Osteoblast (primary cell): ENCODE measurements around the gene INHBB. TPM values are rescaled to one million over a fixed set of nuclear protein-coding genes. Genes with fewer than 3 reads are reported as not detected.

Experiments used
- DNase-seq: peaks from one replicate; pipeline ENCODE4 v3.0.0; 2011; ENCODE audit warnings: low spot score, mixed read lengths; ENCODE audit not compliant: insufficient read length; ENCODE audit errors: missing footprints
- H2AFZ ChIP-seq: 2 replicates; pipeline ENCODE4 v1.6.0; 2011; ENCODE audit warnings: mild to moderate bottlenecking, low read length
- H3K27ac ChIP-seq: 2 replicates; pipeline ENCODE4 v1.5.1; 2011; ENCODE audit warnings: mild to moderate bottlenecking, low read depth, low read length, moderate library complexity
- H3K27me3 ChIP-seq: 2 replicates; pipeline ENCODE4 v1.6.0; 2012; ENCODE audit warnings: mild to moderate bottlenecking, control low read depth, inconsistent platforms, low read length, moderate library complexity; ENCODE audit not compliant: insufficient read depth
- H3K36me3 ChIP-seq: 2 replicates; pipeline ENCODE4 v1.5.1; 2011; ENCODE audit warnings: mild to moderate bottlenecking, low read length, control low read depth, moderate library complexity; ENCODE audit not compliant: insufficient read depth
- H3K4me1 ChIP-seq: 2 replicates; pipeline ENCODE4 v1.5.1; 2011; ENCODE audit warnings: mild to moderate bottlenecking, low read length, control low read depth, moderate library complexity; ENCODE audit not compliant: insufficient read depth
- H3K4me2 ChIP-seq: 2 replicates; pipeline ENCODE4 v1.6.0; 2011; ENCODE audit warnings: mild to moderate bottlenecking, low read length; ENCODE audit not compliant: insufficient read depth
- H3K4me3 ChIP-seq: fragments of 200-600 bp; sonication (generic); 3 replicates; pipeline ENCODE4 v1.5.1; 2012; ENCODE audit warnings: mild to moderate bottlenecking, low read length, inconsistent platforms; ENCODE audit not compliant: insufficient read depth
- H3K79me2 ChIP-seq: 2 replicates; pipeline ENCODE4 v1.6.0; 2012; ENCODE audit warnings: mild to moderate bottlenecking, low read length, control low read depth, inconsistent platforms; ENCODE audit not compliant: insufficient read depth
- H3K9me3 ChIP-seq: 2 replicates; pipeline ENCODE4 v1.5.1; 2011; ENCODE audit warnings: low read depth, low read length, control low read depth
- H4K20me1 ChIP-seq: 2 replicates; pipeline ENCODE4 v1.6.0; 2012; ENCODE audit warnings: mild to moderate bottlenecking, low read length, control low read depth; ENCODE audit not compliant: insufficient read depth
- total RNA-seq: library from RNA; depleted of rRNA; stranded (reverse); fragments of >200 nt; gene quantifications from 2 replicates; pipeline ENCODE4 v1.2.3, GENCODE V29; 2012
- TF ChIP-seq, protein P1 (sequence below): IDR thresholded peaks from 2 replicates; pipeline ENCODE4 v1.5.1; 2011; ENCODE audit warnings: mild to moderate bottlenecking, low read depth, low read length, moderate library complexity; ENCODE audit errors: extremely low read depth

Gene INHBB
- total RNA-seq, 1 donor, result under 0.01 TPM

DNA sequence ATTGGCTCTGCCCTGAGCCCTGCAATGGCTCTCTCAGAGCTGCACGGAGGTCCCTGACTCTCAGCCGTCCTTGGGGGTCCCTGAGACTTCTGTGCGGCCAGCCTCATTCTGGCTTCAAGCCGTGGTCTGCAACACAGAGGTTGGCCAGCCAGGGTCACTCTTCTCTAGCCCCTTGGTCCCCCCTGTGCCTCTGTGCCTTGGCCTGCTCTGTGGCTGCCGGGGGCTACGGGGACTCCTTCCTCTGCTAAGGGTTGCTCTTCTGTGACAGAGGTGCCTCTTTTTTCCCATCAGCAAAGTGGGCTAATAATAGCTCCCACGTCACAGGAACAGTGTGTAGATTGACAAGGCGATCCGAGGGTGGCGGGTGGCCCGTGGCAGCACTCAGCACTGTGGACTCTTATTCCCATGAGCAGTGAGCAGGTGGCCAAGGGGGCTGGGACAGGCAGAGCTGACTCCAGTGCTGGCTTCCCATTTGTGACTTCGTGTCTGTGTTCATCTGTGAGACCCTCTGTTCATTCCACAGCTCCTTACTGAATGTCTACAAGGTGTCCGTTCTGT lies 19.4 kb downstream of the INHBB start:
- Histone ChIP-seq H3K4me3 (no peak overlapping the region), H3K4me2 (no peak overlapping the region), H3K27ac (no peak overlapping the region), H3K79me2 (no peaks in the 10 kb centered on the region), H4K20me1 (no peaks in the 10 kb centered on the region), H3K9me3 (no peaks in the 10 kb centered on the region), H3K36me3 (no peaks in the 10 kb centered on the region), H3K4me1 (peaks cover 10% of the 10 kb centered on the region), H3K27me3 (no peaks in the 10 kb centered on the region), H2AFZ (no peak overlapping the region)
- TF ChIP-seq, protein P1, sequence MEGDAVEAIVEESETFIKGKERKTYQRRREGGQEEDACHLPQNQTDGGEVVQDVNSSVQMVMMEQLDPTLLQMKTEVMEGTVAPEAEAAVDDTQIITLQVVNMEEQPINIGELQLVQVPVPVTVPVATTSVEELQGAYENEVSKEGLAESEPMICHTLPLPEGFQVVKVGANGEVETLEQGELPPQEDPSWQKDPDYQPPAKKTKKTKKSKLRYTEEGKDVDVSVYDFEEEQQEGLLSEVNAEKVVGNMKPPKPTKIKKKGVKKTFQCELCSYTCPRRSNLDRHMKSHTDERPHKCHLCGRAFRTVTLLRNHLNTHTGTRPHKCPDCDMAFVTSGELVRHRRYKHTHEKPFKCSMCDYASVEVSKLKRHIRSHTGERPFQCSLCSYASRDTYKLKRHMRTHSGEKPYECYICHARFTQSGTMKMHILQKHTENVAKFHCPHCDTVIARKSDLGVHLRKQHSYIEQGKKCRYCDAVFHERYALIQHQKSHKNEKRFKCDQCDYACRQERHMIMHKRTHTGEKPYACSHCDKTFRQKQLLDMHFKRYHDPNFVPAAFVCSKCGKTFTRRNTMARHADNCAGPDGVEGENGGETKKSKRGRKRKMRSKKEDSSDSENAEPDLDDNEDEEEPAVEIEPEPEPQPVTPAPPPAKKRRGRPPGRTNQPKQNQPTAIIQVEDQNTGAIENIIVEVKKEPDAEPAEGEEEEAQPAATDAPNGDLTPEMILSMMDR, result no peak
- DNase-seq, result peak; percentile 50

DNA sequence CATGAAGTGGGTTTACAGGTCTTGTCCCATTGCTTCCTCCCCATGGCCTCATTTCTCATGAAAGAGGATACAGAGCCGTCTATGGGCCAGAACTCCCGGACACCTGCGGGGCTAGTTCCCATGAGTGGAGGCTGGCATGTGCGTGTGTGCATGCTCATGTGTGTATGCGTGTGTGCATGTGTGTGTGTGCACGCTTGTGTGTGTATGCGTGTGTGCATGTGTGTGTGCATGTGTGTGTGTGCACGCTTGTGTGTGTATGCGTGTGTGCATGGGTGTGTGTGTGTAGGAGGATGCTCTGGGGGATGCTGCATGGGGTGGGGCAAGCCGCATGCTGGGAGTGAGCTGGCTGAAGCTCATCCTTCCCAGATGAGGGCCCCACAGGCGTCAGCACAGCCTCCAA lies 20.8 kb downstream of the INHBB start:
- no peak for DNase-seq
- H3K4me1 ChIP-seq, result peaks cover 10% of the 10 kb centered on the region
- H3K36me3 ChIP-seq, result no peaks in the 10 kb centered on the region

DNA sequence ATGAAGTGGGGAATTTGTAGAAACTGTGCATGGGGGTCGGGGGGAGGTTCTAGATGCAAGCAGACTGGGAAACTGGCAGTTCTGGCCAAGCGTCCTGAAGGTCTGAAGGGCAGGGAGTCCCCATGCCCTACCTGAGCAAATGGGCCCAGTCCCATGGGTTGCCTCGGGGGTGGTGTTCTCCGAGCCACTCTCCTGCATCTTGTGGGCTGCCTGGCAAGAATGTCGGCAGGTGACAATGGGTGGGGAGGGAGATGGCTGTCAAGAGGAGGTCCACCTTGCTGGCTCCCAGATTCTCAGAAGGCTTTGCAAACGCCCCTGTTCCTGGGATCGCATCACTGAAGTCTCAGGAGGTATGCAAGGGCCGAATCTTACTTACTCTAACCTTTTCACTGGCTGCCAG lies 21.3 kb downstream of the INHBB start:
- H3K27ac ChIP-seq, result no peak overlapping the region
- no peaks in the 10 kb centered on the region for H3K36me3 ChIP-seq
- no peak overlapping the region for H3K4me3 ChIP-seq
- H3K27me3 ChIP-seq, result no peaks in the 10 kb centered on the region
- H2AFZ ChIP-seq, result peak overlapping the region; percentile 47
- TF ChIP-seq, protein P1, result no peak
- H3K4me2 ChIP-seq, result peak overlapping the region; percentile 39
- H3K79me2 ChIP-seq, result no peaks in the 10 kb centered on the region
- no peaks in the 10 kb centered on the region for H3K9me3 ChIP-seq
- DNase-seq, result no peak
- peaks cover 10% of the 10 kb centered on the region for H3K4me1 ChIP-seq
- H4K20me1 ChIP-seq, result no peaks in the 10 kb centered on the region

More for the DNA sequence above, 20.8 kb downstream of the INHBB start:
- no peaks in the 10 kb centered on the region for H4K20me1 ChIP-seq
- no peak overlapping the region for H3K4me2 ChIP-seq
- no peaks in the 10 kb centered on the region for H3K79me2 ChIP-seq
- TF ChIP-seq, protein P1, result no peak
- H3K4me3 ChIP-seq, result no peak overlapping the region
- H2AFZ ChIP-seq, result no peak overlapping the region
- no peak overlapping the region for H3K27ac ChIP-seq
- no peaks in the 10 kb centered on the region for H3K27me3 ChIP-seq
- H3K9me3 ChIP-seq, result no peaks in the 10 kb centered on the region

DNA sequence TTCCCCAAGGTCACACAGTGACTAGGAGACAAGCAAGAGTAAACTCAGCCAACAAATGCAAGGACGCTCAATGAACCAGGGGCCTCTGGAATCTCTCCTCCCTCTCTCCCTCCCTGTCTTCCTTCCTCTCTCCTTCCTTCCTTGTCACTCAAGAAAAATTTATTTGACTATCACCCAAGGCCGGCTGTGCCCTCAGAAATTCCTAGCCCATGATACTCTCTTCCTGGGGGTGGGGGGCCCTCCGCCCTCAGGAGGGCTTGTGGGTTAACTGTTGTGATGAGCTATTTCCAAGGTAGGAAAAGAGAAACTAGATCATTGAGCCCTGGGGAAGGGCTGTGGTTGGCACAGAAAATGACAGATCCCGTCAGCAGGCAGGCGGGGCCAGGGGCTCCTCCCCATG lies 21.7 kb downstream of the INHBB start:
- H3K4me1 ChIP-seq, result peaks cover 10% of the 10 kb centered on the region
- H4K20me1 ChIP-seq, result no peaks in the 10 kb centered on the region
- no peaks in the 10 kb centered on the region for H3K27me3 ChIP-seq
- peak; percentile 81 for DNase-seq
- TF ChIP-seq, protein P1, result no peak
- H2AFZ ChIP-seq, result peak overlapping the region; percentile 47
- H3K4me2 ChIP-seq, result peak overlapping the region; percentile 39
- no peaks in the 10 kb centered on the region for H3K79me2 ChIP-seq
- H3K4me3 ChIP-seq, result no peak overlapping the region
- H3K9me3 ChIP-seq, result no peaks in the 10 kb centered on the region
- no peaks in the 10 kb centered on the region for H3K36me3 ChIP-seq
- H3K27ac ChIP-seq, result no peak overlapping the region
